Measurements from ENCODE around the gene GJB4.
"Not testable (repeated sequence)": the region's sequence is repeated elsewhere in the genome, so short reads cannot be mapped to it uniquely, and the experiment has no call there.

GJB4 gene

DNA sequence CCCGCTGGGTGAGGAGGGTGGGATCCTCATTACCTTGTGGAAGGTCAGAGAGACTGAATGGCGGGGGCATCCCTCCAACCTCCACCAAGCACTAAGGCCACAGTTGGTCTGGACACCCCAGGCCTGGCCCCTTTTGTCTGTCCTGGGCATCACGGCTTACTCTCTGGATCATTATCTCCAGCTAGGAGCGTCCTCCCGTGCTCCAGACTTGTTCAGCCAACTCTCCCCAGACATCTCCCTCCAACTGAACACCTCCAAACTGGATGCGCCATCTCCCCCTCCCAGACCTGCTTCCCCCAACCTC, 11.9 kb upstream of the GJB4 start:
- DNase-seq: no peak

- no peak for DNase-seq
Observed at GRCh38 chr1:34749992-34750391, 9.5 kb upstream of the GJB4 start.

- DNase-seq: no peak
Observed at GRCh38 chr1:34750610-34751009, 8.9 kb upstream of the GJB4 start.

DNA sequence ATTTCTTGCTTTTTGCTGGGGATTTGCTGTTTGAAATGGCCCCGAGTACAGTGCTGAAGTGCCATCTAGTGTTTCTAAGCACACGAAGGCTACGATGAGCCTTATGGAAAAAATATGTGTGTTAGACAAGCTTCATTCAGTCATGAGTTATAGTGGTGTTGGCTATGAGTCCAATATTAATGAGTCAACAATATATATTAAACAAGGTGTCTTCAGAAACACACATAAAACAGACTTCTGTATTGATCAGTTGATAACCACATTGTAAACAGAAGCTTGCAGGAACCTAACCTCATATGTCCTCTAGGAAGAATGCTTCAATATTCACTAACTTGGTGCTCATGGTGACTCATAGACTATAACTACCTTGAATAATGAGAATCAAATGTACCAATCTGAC, 6.4 kb upstream of the GJB4 start:
- no peak for DNase-seq

DNA sequence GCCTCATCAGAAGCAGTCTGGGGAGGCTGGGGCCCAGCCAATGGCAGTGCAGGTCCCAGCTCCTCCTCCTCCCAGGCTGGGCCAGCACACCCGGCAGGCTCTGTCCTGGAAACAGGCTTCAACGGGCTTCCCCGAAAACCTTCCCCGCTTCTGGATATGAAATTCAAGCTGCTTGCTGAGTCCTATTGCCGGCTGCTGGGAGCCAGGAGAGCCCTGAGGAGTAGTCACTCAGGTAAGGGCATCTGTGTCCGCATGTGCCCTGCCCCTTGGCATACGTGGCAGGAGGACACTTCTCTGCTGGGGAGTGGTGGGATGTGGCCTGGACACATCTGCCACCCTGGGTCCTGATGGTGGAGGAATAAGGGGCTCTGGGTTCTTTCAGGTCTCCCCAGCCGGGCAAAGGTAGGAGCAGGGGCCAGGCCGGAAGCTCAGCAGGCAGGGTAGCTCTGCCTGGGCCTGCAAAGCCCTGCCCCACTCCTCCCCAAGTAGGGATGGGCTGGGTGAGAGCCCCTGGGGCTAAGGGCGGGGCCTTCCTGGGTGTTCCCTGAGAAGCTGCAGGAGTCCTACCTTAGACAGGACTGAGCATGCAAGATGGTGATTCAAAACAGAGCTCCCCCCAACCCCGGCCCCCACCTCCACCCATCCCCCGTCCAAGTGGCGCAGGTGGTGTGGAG, 4.4 kb upstream of the GJB4 start, which contains the start of gene GJB5:
GJB5 (plus strand) TSS at position 84 of the 674 bp plus-strand sequence. CDS start 2,284 bp downstream, outside the sequence.
- no peak for DNase-seq

- DNase-seq: no peak
Observed at GRCh38 chr1:34755961-34756360, 3.6 kb upstream of the GJB4 start.

GRCh38 chr1:34757386-34757785, 2.2 kb upstream of the GJB4 start:
- DNase-seq: no peak

DNA sequence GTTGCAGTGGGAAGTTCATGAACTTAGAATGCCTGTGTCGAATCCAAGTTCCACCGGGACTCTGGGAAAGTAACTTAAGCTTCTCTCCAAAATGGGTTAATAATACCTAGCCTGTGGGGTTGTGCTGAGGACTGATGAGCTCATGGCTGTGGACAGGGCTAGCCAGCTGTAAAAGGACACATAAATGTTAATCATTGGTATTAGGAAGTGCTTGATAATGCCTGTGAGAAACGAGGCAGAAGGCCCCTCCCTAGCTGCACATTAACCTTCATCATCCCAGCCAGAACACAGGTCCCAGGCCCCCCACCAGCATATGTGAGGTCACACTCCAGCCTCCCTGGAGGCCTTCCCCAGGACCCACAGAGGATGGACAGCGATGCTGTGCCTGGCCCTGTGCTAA, 789 bp upstream of the GJB4 start:
- DNase-seq: no peak

GRCh38 chr1:34761176-34761761, 1.7 kb downstream of the GJB4 start:
- no peak for DNase-seq

DNA sequence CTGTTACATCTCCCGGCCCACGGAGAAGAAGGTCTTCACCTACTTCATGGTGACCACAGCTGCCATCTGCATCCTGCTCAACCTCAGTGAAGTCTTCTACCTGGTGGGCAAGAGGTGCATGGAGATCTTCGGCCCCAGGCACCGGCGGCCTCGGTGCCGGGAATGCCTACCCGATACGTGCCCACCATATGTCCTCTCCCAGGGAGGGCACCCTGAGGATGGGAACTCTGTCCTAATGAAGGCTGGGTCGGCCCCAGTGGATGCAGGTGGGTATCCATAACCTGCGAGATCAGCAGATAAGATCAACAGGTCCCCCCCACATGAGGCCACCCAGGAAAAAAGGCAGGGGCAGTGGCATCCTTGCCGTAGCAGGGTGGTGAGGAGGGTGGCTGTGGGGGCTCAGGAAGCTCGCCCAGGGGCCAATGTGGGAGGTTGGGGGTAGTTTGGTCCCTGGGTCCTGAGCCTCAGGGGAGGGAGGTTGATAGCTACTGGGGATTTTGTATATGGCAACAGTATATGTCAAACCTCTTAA, 2.3 kb downstream of the GJB4 start:
- no peak for DNase-seq

- peak; percentile 38 for DNase-seq
Observed at GRCh38 chr1:34762474-34763141, 3.1 kb downstream of the GJB4 start.

DNA sequence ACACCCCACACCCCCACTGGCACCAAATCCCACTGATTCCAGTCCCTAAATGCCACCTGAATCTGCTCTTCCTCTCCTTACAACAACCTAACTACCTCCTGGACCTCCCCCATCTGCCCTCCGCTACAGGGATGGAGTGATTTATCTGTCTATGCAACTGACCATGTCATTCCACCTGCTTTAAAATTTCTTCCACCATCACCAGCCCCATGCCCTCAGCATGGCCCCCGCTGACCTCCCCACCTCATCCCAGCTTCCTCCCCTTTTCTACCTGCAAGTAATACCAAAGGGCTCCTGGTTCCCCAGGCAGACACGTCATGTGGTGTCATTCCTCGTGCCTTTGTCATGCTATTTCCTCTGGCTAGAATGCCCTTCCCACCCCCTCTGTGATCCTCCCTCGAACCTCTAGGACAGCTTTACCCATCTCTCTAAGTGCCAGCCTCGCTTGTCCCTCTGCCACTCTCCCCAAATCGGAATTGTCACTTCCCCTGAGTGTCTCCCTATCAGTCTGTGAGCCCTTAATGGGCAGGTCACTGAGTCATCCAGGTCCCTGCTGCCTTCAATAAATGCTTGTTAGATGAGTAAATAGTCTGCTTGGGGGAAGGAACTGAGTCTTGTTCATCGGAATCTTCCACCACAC, 3.7 kb downstream of the GJB4 start:
- peak; percentile 54 for DNase-seq

GRCh38 chr1:34768856-34769255, 9.3 kb downstream of the GJB4 start:
- DNase-seq: no peak

- no peak for DNase-seq
Observed at GRCh38 chr1:34770891-34771504, 11.5 kb downstream of the GJB4 start.

GRCh38 chr1:34771573-34772371, 12.2 kb downstream of the GJB4 start:
- DNase-seq: no peak

DNA sequence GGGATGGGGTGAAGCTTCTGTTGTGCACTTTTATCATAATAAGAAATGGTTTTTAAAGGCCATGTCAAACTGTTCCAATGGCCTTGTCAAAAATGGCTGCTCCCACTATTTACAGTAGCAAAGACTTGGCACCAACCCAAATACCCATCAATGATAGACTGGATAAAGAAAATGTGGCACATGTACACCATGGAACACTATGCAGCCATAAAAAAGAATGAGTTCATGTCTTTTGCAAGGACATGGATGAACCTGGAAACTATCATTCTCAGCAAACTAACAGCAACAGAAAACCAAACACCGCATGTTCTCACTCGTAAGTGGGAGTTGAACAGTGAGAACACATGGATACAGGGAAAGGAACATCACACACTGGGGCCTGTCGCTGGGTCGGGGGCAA, 13.6 kb downstream of the GJB4 start:
- not testable (repeated sequence) for DNase-seq

DNA sequence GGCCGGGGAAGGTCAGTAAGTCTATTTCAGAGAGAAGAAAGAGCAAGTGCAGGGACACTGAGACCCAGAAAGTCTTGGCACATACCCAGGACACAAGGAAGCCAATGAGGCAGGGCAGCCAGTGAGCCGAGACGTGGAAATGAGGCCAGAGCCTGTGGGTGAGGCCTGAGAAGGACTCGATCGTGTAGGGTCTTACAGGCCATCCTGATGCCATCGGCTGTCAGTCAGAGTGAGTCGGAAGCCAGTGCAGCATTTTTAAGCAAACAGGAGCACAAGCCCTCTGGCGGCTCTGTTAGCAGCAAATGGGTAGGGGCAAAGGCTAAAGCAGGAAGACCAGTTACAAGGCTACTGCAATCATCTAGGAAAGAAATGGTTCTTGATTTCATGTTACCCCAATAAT, 15.4 kb downstream of the GJB4 start:
- no peak for DNase-seq

DNA sequence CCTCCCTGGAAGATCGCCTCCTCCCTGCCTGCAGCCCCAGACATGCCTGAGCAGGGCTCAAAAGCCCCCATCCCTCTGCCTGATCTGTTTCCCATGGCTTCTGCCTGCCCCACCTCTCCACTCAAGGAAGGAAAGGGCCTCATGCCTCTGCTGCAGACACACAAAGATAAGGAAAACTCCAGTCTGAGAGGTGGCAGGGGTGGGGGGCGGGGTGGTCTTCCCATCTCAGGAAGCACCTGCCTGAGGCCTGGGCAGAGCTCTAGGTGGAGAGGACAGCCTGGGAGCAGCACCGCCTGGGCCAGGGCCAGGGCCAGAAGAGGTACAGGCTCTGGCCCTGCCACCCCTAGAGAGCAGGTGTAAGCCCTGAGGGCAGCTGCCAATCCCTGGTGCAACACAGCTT, 17.4 kb downstream of the GJB4 start:
- no peak for DNase-seq

GRCh38 chr1:34777519-34778321, 18.2 kb downstream of the GJB4 start:
- no peak for DNase-seq

DNA sequence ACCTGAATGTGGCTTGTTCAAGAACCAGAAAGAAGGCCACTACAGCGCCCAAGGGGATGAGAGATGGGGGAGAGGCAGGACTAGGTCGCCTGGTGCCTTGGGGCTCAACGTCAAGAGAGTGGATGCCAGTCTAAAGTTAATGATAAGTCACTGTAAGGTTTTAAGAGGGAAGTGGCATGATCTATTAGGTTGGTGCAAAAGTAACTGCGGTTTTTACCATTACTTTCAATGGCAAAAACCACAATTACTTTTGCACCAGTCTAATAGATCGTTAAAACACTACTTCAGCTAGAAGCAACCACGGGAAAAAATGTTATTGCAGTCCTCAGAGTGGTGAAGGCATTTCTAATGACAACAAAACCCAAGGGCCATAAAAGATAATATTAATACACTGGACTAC, 18.8 kb downstream of the GJB4 start:
- DNase-seq: no peak

GRCh38 chr1:34779005-34779404, 19.5 kb downstream of the GJB4 start:
- DNase-seq: no peak

GRCh38 chr1:34779526-34779925, 20.0 kb downstream of the GJB4 start:
- no peak for DNase-seq
